K562 (cell line): ENCODE measurements around the gene GPR78. TPM values are rescaled to one million over a fixed set of nuclear protein-coding genes. Genes with fewer than 3 reads are reported as not detected.

Source experiments
- ATAC-seq: fragments of 200-7000 bp; cut with Tn5 transposase; 3 replicates; pipeline ENCODE4 v1.9.1; 2020; ENCODE audit warnings: moderate library complexity
- BruUV-seq: library from RNA; stranded (reverse); fragments of 400-500 nt; replicated peaks from 2 replicates; lab custom pipeline; 2021; lab: Mats Ljungman, UMichigan
- CTCF ChIA-PET: fragments of 300-600 bp; formaldehyde crosslinking; extraction: SDS; loops from one replicate; lab custom pipeline; 2021; ENCODE audit warnings: low intra/inter-chr PET ratio; lab: Yijun Ruan, JAX
- POLR2A ChIA-PET: fragments of 300-600, 350-650 bp; sonication (Branson Sonifier 250); formaldehyde crosslinking; extraction: SDS; loops from one replicate; lab custom pipeline; 2021; ENCODE audit warnings: antibody characterized with exemption, inconsistent platforms; lab: Yijun Ruan, JAX
- DNase-seq, 4 experiments: peaks; one replicate each; pipeline versions ENCODE4 v3.0.0 to v3.0.0-alpha.2; 2011 to 2018; ENCODE audit warnings: low spot score in 3 of 4, mixed read lengths in 3 of 4; ENCODE audit errors: extremely low read depth in 1 of 4
- FAIRE-seq: peaks from 2 replicates; lab custom pipeline; 2011; peaks lifted over from hg19 to GRCh38; lab: Jason Lieb, UNC
- H2AFZ ChIP-seq: 2 replicates; pipeline ENCODE4 v1.6.0; 2011; ENCODE audit warnings: low read depth, low read length, control low read depth, inconsistent platforms
- H3K27ac ChIP-seq: fragments of 200-600 bp; 3 replicates; pipeline ENCODE4 v1.8.0; 2011; ENCODE audit warnings: low read depth, mild to moderate bottlenecking, control low read depth, inconsistent platforms, low read length, moderate library complexity, mixed read lengths; ENCODE audit errors: extremely low read depth
- H3K27me3 ChIP-seq, 2 experiments: fragments of 300-600 bp in 1 of 2; 2 replicates in 1 of 2; 3 replicates in 1 of 2; pipeline versions ENCODE4 v1.6.0 to v1.8.0; 2011; ENCODE audit warnings: inconsistent platforms in 2 of 2, low read length in 2 of 2, mild to moderate bottlenecking in 1 of 2, mixed read lengths in 1 of 2, moderate library complexity in 1 of 2; ENCODE audit not compliant: control insufficient read depth in 2 of 2, insufficient read depth in 2 of 2
- H3K36me3 ChIP-seq: fragments of 300-600 bp; 3 replicates; pipeline ENCODE4 v1.8.0; 2011; ENCODE audit warnings: mild to moderate bottlenecking, low read length, inconsistent platforms; ENCODE audit not compliant: control insufficient read depth, insufficient read depth
- H3K4me1 ChIP-seq, 2 experiments: fragments of 200-600 bp in 1 of 2; replicated peaks in 1 of 2; 2 replicates in 1 of 2; 3 replicates in 1 of 2; pipeline versions ENCODE4 v1.5.1 to v1.8.0; 2011; ENCODE audit warnings: inconsistent platforms in 2 of 2, low read length in 2 of 2, mild to moderate bottlenecking in 1 of 2, mixed read lengths in 1 of 2, moderate library complexity in 1 of 2; ENCODE audit not compliant: control insufficient read depth in 2 of 2, insufficient read depth in 2 of 2
- H3K4me2 ChIP-seq: 2 replicates; pipeline ENCODE4 v1.6.1; 2011; ENCODE audit warnings: low read length, control low read depth, inconsistent platforms, mixed read lengths; ENCODE audit not compliant: insufficient read depth
- H3K4me3 ChIP-seq: fragments of 200-600 bp; sonication (generic), shearing (Covaris generic); 2 replicates; pipeline ENCODE4 v1.5.1; 2016; ENCODE audit warnings: control low read depth, inconsistent platforms
- H3K79me2 ChIP-seq: fragments of 200-600 bp; 3 replicates; pipeline ENCODE4 v1.8.0; 2011; ENCODE audit warnings: low read length, inconsistent platforms; ENCODE audit not compliant: control insufficient read depth, insufficient read depth
- H3K9ac ChIP-seq, 2 experiments: 2 replicates each; pipeline versions ENCODE4 v1.6.0 to v1.6.1; 2011; ENCODE audit warnings: low read depth in 2 of 2, low read length in 2 of 2, control low read depth in 1 of 2, inconsistent platforms in 1 of 2, mild to moderate bottlenecking in 1 of 2, mixed read lengths in 1 of 2; ENCODE audit not compliant: insufficient read depth in 1 of 2
- H3K9me1 ChIP-seq: one replicate; pipeline ENCODE4 v1.6.0; 2011; ENCODE audit warnings: inconsistent platforms, mild to moderate bottlenecking, low read length, moderate library complexity; ENCODE audit not compliant: control insufficient read depth, insufficient read depth
- H3K9me3 ChIP-seq: replicated peaks from 2 replicates; pipeline ENCODE4 v1.5.1; 2011; ENCODE audit warnings: low read depth, low read length, inconsistent platforms; ENCODE audit not compliant: control insufficient read depth, insufficient read depth
- H4K20me1 ChIP-seq: replicated peaks from 2 replicates; pipeline ENCODE4 v1.6.1; 2011; ENCODE audit warnings: low read length, inconsistent platforms, mixed read lengths; ENCODE audit not compliant: control insufficient read depth, insufficient read depth
- CSDE1 ChIP-seq, 2 experiments: fragments of 450-650 bp; IDR thresholded peaks; 2 replicates each; pipeline ENCODE4 v1.6.1; 2016; ENCODE audit warnings: mild to moderate bottlenecking in 1 of 2
- NR1H2 ChIP-seq: sonication (generic); formaldehyde crosslinking; IDR thresholded peaks from 2 replicates; pipeline ENCODE4 v1.4.0; 2020; ENCODE audit warnings: mild to moderate bottlenecking, missing genetic modification reagents
- ZBTB49 ChIP-seq: sonication (generic); formaldehyde crosslinking; IDR thresholded peaks from 2 replicates; pipeline ENCODE4 v1.8.0; 2022; ENCODE audit warnings: missing genetic modification reagents, mild to moderate bottlenecking, borderline replicate concordance
- ZKSCAN8 ChIP-seq: fragments of 200-800 bp; sonication (Bioruptor generic); IDR thresholded peaks from 2 replicates; pipeline ENCODE4 v1.6.1; 2016; ENCODE audit warnings: missing genetic modification characterization, missing compliant biosample characterization
- ZNF436 ChIP-seq: fragments of 250-450, 450-650 bp; sonication (Bioruptor Pico); formaldehyde crosslinking; IDR thresholded peaks from 2 replicates; pipeline ENCODE4 v1.7.0; 2020; ENCODE audit warnings: mild to moderate bottlenecking
- WGBS: fragments of 100-300 bp; shearing (Covaris generic); methylation state at CpG from one replicate; pipeline ENCODE4 v1.1.6; 2016; ENCODE audit warnings: low coverage, mixed read lengths; ENCODE audit not compliant: insufficient coverage; ENCODE audit errors: missing lambda C conversion rate; 5-methylcytosine and 5-hydroxymethylcytosine counted together
- in situ Hi-C: fragments of 300-500 bp; cut with MboI; formaldehyde crosslinking; loops from 4 replicates; pipeline ENCODE4 v1.15.0; 2018; ENCODE audit warnings: inconsistent platforms, mixed read lengths
- intact Hi-C: fragments of 100-400 bp; cut with micrococcal nuclease; formaldehyde crosslinking; loops from 2 replicates; pipeline ENCODE4 v1.14.2; 2022
- polyA plus RNA-seq, 8 experiments: library from polyadenylated mRNA; depleted of rRNA in 4 of 8; stranded (reverse) in 5 of 8; unstranded in 3 of 8; fragments of >200 nt; fragmentation: Nextera tagmentation in 2 of 8; fragmentation: Illumina TruSeq in 1 of 8; extraction: Ambion mirVana in 2 of 8; extraction: Trizol in 1 of 8; gene quantifications; 2 replicates each; pipeline versions ENCODE4 v1.2.1 to v1.2.3, GENCODE V29; 2011 to 2014; ENCODE audit warnings: inconsistent platforms in 1 of 8, missing spikeins in 1 of 8
- total RNA-seq, 7 experiments: library from RNA; depleted of rRNA in 6 of 7; stranded (reverse); fragments of >200 nt in 6 of 7; fragmentation: Illumina TruSeq in 2 of 7; extraction: Trizol in 2 of 7; gene quantifications; 2 replicates each; pipeline versions ENCODE4 v1.2.1 to v1.2.3, GENCODE V29; 2011 to 2021; ENCODE audit warnings: low replicate concordance in 1 of 7

The GPR78 gene
- total and polyA plus RNA-seq, 9 of the 15 experiments (the other 6 are each of a cell fraction or from before 2014, with no cell fraction given), result 0.04 to 0.13 (median 0.07) TPM; not detected in 4

GRCh38 chr4:8571702-8572685 is 8.2 kb upstream of the GPR78 start:
- FAIRE-seq (no peak), DNase-seq (no peak), ATAC-seq (no peak)
- WGBS, result 4% methylated on average over 6 of the region's 6 CpGs
- peaks cover 0 to 22% of the 10 kb centered on the region in 2 experiments; a peak in 2 of 5 replicates for H3K27me3 ChIP-seq
- H4K20me1 ChIP-seq, result no peaks in the 10 kb centered on the region; the same call in 1 of the 2 replicates
- no peaks in the 10 kb centered on the region; a peak in 1 of 5 replicates for H3K4me1 ChIP-seq
- H3K36me3 ChIP-seq, result no peaks in the 10 kb centered on the region
- intact Hi-C loops, result no loop called here
- ChIA-PET POLR2A (interaction anchor here (0.7 to 1.3 kb wide), 4 partner anchors 9 to 170 kb away, joined by 3 read pairs; no protein-coding TSS in a partner anchor), CTCF (no interaction called here)
- in situ Hi-C loops, result no loop called here
- H3K9ac ChIP-seq, result no peak overlapping the region
- H2AFZ ChIP-seq, result no peak overlapping the region
- no peak overlapping the region for H3K4me2 ChIP-seq
- no peaks in the 10 kb centered on the region for H3K9me3 ChIP-seq
- no TSS peak for BruUV-seq
- H3K9me1 ChIP-seq, result no peaks in the 10 kb centered on the region
- H3K79me2 ChIP-seq, result no peaks in the 10 kb centered on the region
- no peak overlapping the region for H3K4me3 ChIP-seq
- no peak overlapping the region for H3K27ac ChIP-seq
- TF ChIP-seq ZKSCAN8 (CRISPR knock-in tag), result peak; percentile 91
- no peak for TF ChIP-seq ZNF436 (CRISPR knock-in tag)
- no peak for TF ChIP-seq ZBTB49 (CRISPR knock-in tag)
- TF ChIP-seq CSDE1 (IDR thresholded peaks at IDR 0.05), result no peak
- TF ChIP-seq NR1H2, result no peak
- TF ChIP-seq, all 486 proteins: peak for 1
